Activated T-cell treated with anti-CD3 and anti-CD28 coated beads, Interleukin-2, amount 50 U/mL, for 24 hours (primary cell): ENCODE results near the gene ENO4.

Experiments
- DNase-seq: peaks from one replicate; pipeline ENCODE4 v3.0.0-alpha.2; 2020
- H3K27ac Mint-ChIP-seq: 2 replicates; pipeline ENCODE4 v1.8.0; 2020; ENCODE audit warnings: mild to moderate bottlenecking, mixed read lengths
- H3K27me3 Mint-ChIP-seq: 2 replicates; pipeline ENCODE4 v1.8.0; 2020; ENCODE audit warnings: mixed read lengths
- H3K36me3 Mint-ChIP-seq: 2 replicates; pipeline ENCODE4 v1.8.0; 2020; ENCODE audit warnings: low read depth, mixed read lengths
- H3K4me1 Mint-ChIP-seq: 2 replicates; pipeline ENCODE4 v1.8.0; 2020; ENCODE audit warnings: low read depth, mixed read lengths
- H3K4me3 Mint-ChIP-seq: 2 replicates; pipeline ENCODE4 v1.8.0; 2020; ENCODE audit warnings: mild to moderate bottlenecking, moderate library complexity, mixed read lengths
- H3K9me3 Mint-ChIP-seq: 2 replicates; pipeline ENCODE4 v1.8.0; 2020; ENCODE audit warnings: mixed read lengths

Gene ENO4

GRCh38 chr10:116840389-116841075 is 8.8 kb upstream of the ENO4 start:
- H3K27me3 Mint-ChIP-seq, result peaks cover 8% of the 10 kb centered on the region
- no peaks in the 10 kb centered on the region for H3K36me3 Mint-ChIP-seq
- no peaks in the 10 kb centered on the region for H3K4me1 Mint-ChIP-seq
- H3K27ac Mint-ChIP-seq, result no peak overlapping the region
- DNase-seq, result no peak
- H3K4me3 Mint-ChIP-seq, result no peak overlapping the region
- no peaks in the 10 kb centered on the region for H3K9me3 Mint-ChIP-seq

GRCh38 chr10:116845823-116846222 is 3.5 kb upstream of the ENO4 start:
- Mint-ChIP-seq H3K4me1 (peaks cover 13% of the 10 kb centered on the region), H3K36me3 (no peaks in the 10 kb centered on the region), H3K4me3 (no peak overlapping the region), H3K9me3 (no peaks in the 10 kb centered on the region), H3K27me3 (peaks cover 50% of the 10 kb centered on the region), H3K27ac (no peak overlapping the region)
- DNase-seq, result no peak

- Mint-ChIP-seq H3K36me3 (no peaks in the 10 kb centered on the region), H3K27ac (no peak overlapping the region), H3K4me3 (peak overlapping the region; percentile 20), H3K4me1 (peaks cover 13% of the 10 kb centered on the region), H3K27me3 (peaks cover 69% of the 10 kb centered on the region), H3K9me3 (no peaks in the 10 kb centered on the region)
- no peak for DNase-seq
Observed at GRCh38 chr10:116848032-116848943, 1.0 kb upstream of the ENO4 start.

- Mint-ChIP-seq H3K4me3 (peak overlapping the region; percentile 49), H3K36me3 (no peaks in the 10 kb centered on the region), H3K9me3 (no peaks in the 10 kb centered on the region), H3K27ac (no peak overlapping the region), H3K27me3 (peaks cover 69% of the 10 kb centered on the region), H3K4me1 (peaks cover 13% of the 10 kb centered on the region)
- DNase-seq, result no peak
Observed at GRCh38 chr10:116848944-116849247, 403 bp upstream of the ENO4 start.

GRCh38 chr10:116850058-116850611 is 836 bp downstream of the ENO4 start:
- Mint-ChIP-seq H3K27ac (no peak overlapping the region), H3K4me3 (no peak overlapping the region), H3K27me3 (peaks cover 69% of the 10 kb centered on the region), H3K9me3 (no peaks in the 10 kb centered on the region), H3K4me1 (peaks cover 13% of the 10 kb centered on the region), H3K36me3 (no peaks in the 10 kb centered on the region)
- DNase-seq, result no peak

GRCh38 chr10:116852246-116852645 is 2.9 kb downstream of the ENO4 start:
- H3K9me3 Mint-ChIP-seq, result no peaks in the 10 kb centered on the region
- H3K27me3 Mint-ChIP-seq, result peaks cover 53% of the 10 kb centered on the region
- H3K4me1 Mint-ChIP-seq, result peaks cover 13% of the 10 kb centered on the region
- no peak overlapping the region for H3K4me3 Mint-ChIP-seq
- no peaks in the 10 kb centered on the region for H3K36me3 Mint-ChIP-seq
- no peak overlapping the region for H3K27ac Mint-ChIP-seq
- no peak for DNase-seq

- Mint-ChIP-seq H3K36me3 (no peaks in the 10 kb centered on the region), H3K4me3 (no peak overlapping the region), H3K4me1 (peaks cover 7% of the 10 kb centered on the region), H3K27ac (no peak overlapping the region), H3K27me3 (peaks cover 42% of the 10 kb centered on the region), H3K9me3 (peaks cover 5% of the 10 kb centered on the region)
- no peak for DNase-seq
Observed at GRCh38 chr10:116853287-116853686, 4.0 kb downstream of the ENO4 start.

GRCh38 chr10:116853701-116854100 is 4.4 kb downstream of the ENO4 start:
- Mint-ChIP-seq H3K27ac (no peak overlapping the region), H3K4me1 (peaks cover 4% of the 10 kb centered on the region), H3K9me3 (peaks cover 6% of the 10 kb centered on the region), H3K36me3 (no peaks in the 10 kb centered on the region), H3K4me3 (no peak overlapping the region), H3K27me3 (peaks cover 38% of the 10 kb centered on the region)
- DNase-seq, result no peak

GRCh38 chr10:116857156-116857555 is 7.9 kb downstream of the ENO4 start:
- H3K27me3 Mint-ChIP-seq, result peaks cover 11% of the 10 kb centered on the region
- no peak overlapping the region for H3K27ac Mint-ChIP-seq
- H3K36me3 Mint-ChIP-seq, result no peaks in the 10 kb centered on the region
- peaks cover 6% of the 10 kb centered on the region for H3K9me3 Mint-ChIP-seq
- H3K4me1 Mint-ChIP-seq, result no peaks in the 10 kb centered on the region
- DNase-seq, result no peak
- no peak overlapping the region for H3K4me3 Mint-ChIP-seq

- DNase-seq, result no peak
- Mint-ChIP-seq H3K36me3 (no peaks in the 10 kb centered on the region), H3K27me3 (peaks cover 5% of the 10 kb centered on the region), H3K4me3 (no peak overlapping the region), H3K27ac (no peak overlapping the region), H3K9me3 (peaks cover 6% of the 10 kb centered on the region), H3K4me1 (no peaks in the 10 kb centered on the region)
Observed at GRCh38 chr10:116861796-116862195, 12.5 kb downstream of the ENO4 start.

- H3K4me1 Mint-ChIP-seq, result no peaks in the 10 kb centered on the region
- peaks cover 5% of the 10 kb centered on the region for H3K27me3 Mint-ChIP-seq
- H3K36me3 Mint-ChIP-seq, result no peaks in the 10 kb centered on the region
- no peaks in the 10 kb centered on the region for H3K9me3 Mint-ChIP-seq
- DNase-seq, result no peak
- H3K4me3 Mint-ChIP-seq, result no peak overlapping the region
- no peak overlapping the region for H3K27ac Mint-ChIP-seq
Observed at GRCh38 chr10:116864436-116864835, 15.1 kb downstream of the ENO4 start.

- Mint-ChIP-seq H3K9me3 (no peaks in the 10 kb centered on the region), H3K36me3 (no peaks in the 10 kb centered on the region), H3K27ac (no peak overlapping the region), H3K4me3 (no peak overlapping the region), H3K27me3 (no peaks in the 10 kb centered on the region), H3K4me1 (no peaks in the 10 kb centered on the region)
- no peak for DNase-seq
Observed at GRCh38 chr10:116866066-116866465, 16.8 kb downstream of the ENO4 start.

GRCh38 chr10:116866987-116867595 is 17.8 kb downstream of the ENO4 start:
- Mint-ChIP-seq H3K27ac (no peak overlapping the region), H3K4me3 (no peak overlapping the region), H3K4me1 (no peaks in the 10 kb centered on the region), H3K36me3 (no peaks in the 10 kb centered on the region), H3K27me3 (no peaks in the 10 kb centered on the region), H3K9me3 (no peaks in the 10 kb centered on the region)
- DNase-seq, result no peak

GRCh38 chr10:116868198-116868676 is 18.9 kb downstream of the ENO4 start:
- Mint-ChIP-seq H3K36me3 (no peaks in the 10 kb centered on the region), H3K9me3 (no peaks in the 10 kb centered on the region)

More at GRCh38 chr10:116868198-116868676, 18.9 kb downstream of the ENO4 start:
- H3K27ac Mint-ChIP-seq, result no peak overlapping the region
- H3K4me3 Mint-ChIP-seq, result no peak overlapping the region
- no peaks in the 10 kb centered on the region for H3K4me1 Mint-ChIP-seq
- no peak for DNase-seq
- peaks cover 2% of the 10 kb centered on the region for H3K27me3 Mint-ChIP-seq
